Neural crest cell (in vitro differentiated cells): ENCODE measurements around the gene MT2A. TPM values are rescaled to one million over a fixed set of nuclear protein-coding genes. Genes with fewer than 3 reads are reported as not detected.

Experiments
- DNase-seq: peaks from one replicate; pipeline ENCODE4 v3.0.0; 2021; ENCODE audit warnings: low read depth, mixed read lengths, low spot score
- H3K27ac Mint-ChIP-seq: one replicate; pipeline ENCODE4 v1.8.0; 2021; ENCODE audit warnings: mild to moderate bottlenecking, mixed read lengths; ENCODE audit not compliant: unreplicated experiment
- H3K27me3 Mint-ChIP-seq: 2 replicates; pipeline ENCODE4 v1.8.0; 2021; ENCODE audit warnings: low read depth, mild to moderate bottlenecking, mixed read lengths
- H3K36me3 Mint-ChIP-seq: 2 replicates; pipeline ENCODE4 v1.8.0; 2021; ENCODE audit warnings: low read depth, mild to moderate bottlenecking, mixed read lengths
- H3K4me1 Mint-ChIP-seq: 2 replicates; pipeline ENCODE4 v1.8.0; 2021; ENCODE audit warnings: mixed read lengths
- H3K4me3 Mint-ChIP-seq: one replicate; pipeline ENCODE4 v1.8.0; 2021; ENCODE audit warnings: mild to moderate bottlenecking, mixed read lengths
- H3K9me3 Mint-ChIP-seq: 2 replicates; pipeline ENCODE4 v1.8.0; 2021; ENCODE audit warnings: mixed read lengths
- total RNA-seq: library from RNA; stranded (reverse); gene quantifications from 2 replicates; pipeline ENCODE4 v1.2.1, GENCODE V29; 2021
- TF ChIP-seq, protein P1 (sequence below): fragments of 200-600 bp; sonication (generic); conservative IDR thresholded peaks from 2 replicates; pipeline ENCODE4 v1.5.0; 2021; ENCODE audit warnings: antibody characterized with exemption, mild to moderate bottlenecking

Gene MT2A
- total RNA-seq, 1 donor from 2014 or later: 11.6 TPM

GRCh38 chr16:56629531-56629930 lies 21.1 kb downstream of the MT2A start:
- no peaks in the 10 kb centered on the region for H3K36me3 Mint-ChIP-seq
- H3K27ac Mint-ChIP-seq: no peak overlapping the region

DNA sequence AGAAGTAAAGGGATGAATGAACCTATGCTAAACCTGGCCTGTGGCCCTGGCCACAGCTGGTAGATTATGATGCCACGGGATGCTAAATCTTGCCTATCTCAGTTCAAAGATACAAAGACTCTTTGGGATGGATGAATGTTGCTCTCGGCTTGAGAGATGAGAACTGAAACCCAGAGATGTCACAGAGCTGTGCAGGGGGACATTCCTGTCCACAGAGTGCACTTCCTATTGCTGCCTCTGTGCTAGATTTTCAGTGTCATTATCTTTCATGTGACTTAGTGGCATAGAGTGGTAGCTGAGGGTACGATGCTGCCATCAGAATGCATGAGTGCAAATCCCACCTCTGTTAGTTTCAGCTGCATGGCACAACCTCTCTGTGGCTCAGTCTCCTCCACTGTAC lies 21.8 kb downstream of the MT2A start:
- Mint-ChIP-seq H3K9me3 (no peaks in the 10 kb centered on the region), H3K27me3 (peaks cover 94% of the 10 kb centered on the region), H3K4me1 (peaks cover 10% of the 10 kb centered on the region), H3K36me3 (no peaks in the 10 kb centered on the region), H3K27ac (no peak overlapping the region), H3K4me3 (peak overlapping the region; percentile 16)
- no peak for DNase-seq
- TF ChIP-seq, protein P1, sequence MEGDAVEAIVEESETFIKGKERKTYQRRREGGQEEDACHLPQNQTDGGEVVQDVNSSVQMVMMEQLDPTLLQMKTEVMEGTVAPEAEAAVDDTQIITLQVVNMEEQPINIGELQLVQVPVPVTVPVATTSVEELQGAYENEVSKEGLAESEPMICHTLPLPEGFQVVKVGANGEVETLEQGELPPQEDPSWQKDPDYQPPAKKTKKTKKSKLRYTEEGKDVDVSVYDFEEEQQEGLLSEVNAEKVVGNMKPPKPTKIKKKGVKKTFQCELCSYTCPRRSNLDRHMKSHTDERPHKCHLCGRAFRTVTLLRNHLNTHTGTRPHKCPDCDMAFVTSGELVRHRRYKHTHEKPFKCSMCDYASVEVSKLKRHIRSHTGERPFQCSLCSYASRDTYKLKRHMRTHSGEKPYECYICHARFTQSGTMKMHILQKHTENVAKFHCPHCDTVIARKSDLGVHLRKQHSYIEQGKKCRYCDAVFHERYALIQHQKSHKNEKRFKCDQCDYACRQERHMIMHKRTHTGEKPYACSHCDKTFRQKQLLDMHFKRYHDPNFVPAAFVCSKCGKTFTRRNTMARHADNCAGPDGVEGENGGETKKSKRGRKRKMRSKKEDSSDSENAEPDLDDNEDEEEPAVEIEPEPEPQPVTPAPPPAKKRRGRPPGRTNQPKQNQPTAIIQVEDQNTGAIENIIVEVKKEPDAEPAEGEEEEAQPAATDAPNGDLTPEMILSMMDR: no peak

More at GRCh38 chr16:56629531-56629930, 21.1 kb downstream of the MT2A start:
- DNase-seq: no peak
- Mint-ChIP-seq H3K27me3 (peaks cover 94% of the 10 kb centered on the region), H3K4me3 (no peak overlapping the region), H3K4me1 (peaks cover 15% of the 10 kb centered on the region), H3K9me3 (no peaks in the 10 kb centered on the region)
- TF ChIP-seq, protein P1: no peak

- peak overlapping the region; percentile 80 for H3K4me3 Mint-ChIP-seq
- no peaks in the 10 kb centered on the region for H3K36me3 Mint-ChIP-seq
- H3K4me1 Mint-ChIP-seq: peaks cover 4% of the 10 kb centered on the region
- H3K27me3 Mint-ChIP-seq: peaks cover 94% of the 10 kb centered on the region
- H3K27ac Mint-ChIP-seq: no peak overlapping the region
- H3K9me3 Mint-ChIP-seq: no peaks in the 10 kb centered on the region
- TF ChIP-seq, protein P1: no peak
- DNase-seq: no peak
Observed at GRCh38 chr16:56631197-56631596, 22.8 kb downstream of the MT2A start.

DNA sequence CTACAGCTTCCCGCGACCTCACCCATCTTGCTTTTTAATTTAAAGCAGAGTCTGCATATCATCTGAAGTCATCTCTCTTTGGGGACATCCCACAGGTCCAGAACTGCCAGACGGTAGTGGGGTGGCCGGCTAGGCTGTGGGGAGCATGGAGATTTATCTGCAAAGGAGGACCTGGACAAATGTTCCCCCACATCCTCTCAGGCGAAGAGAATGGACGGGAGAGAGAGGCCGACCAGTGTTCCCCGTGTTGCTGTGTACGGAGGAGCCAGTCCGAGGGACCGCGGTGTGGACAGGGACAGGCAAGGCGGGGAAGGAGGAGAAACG lies 23.4 kb downstream of the MT2A start:
- no peak overlapping the region for H3K27ac Mint-ChIP-seq
- peaks cover 4% of the 10 kb centered on the region for H3K4me1 Mint-ChIP-seq
- no peaks in the 10 kb centered on the region for H3K36me3 Mint-ChIP-seq
- H3K27me3 Mint-ChIP-seq: peaks cover 94% of the 10 kb centered on the region
- no peaks in the 10 kb centered on the region for H3K9me3 Mint-ChIP-seq
- TF ChIP-seq, protein P1: no peak
- DNase-seq: no peak
- peak overlapping the region; percentile 80 for H3K4me3 Mint-ChIP-seq

DNA sequence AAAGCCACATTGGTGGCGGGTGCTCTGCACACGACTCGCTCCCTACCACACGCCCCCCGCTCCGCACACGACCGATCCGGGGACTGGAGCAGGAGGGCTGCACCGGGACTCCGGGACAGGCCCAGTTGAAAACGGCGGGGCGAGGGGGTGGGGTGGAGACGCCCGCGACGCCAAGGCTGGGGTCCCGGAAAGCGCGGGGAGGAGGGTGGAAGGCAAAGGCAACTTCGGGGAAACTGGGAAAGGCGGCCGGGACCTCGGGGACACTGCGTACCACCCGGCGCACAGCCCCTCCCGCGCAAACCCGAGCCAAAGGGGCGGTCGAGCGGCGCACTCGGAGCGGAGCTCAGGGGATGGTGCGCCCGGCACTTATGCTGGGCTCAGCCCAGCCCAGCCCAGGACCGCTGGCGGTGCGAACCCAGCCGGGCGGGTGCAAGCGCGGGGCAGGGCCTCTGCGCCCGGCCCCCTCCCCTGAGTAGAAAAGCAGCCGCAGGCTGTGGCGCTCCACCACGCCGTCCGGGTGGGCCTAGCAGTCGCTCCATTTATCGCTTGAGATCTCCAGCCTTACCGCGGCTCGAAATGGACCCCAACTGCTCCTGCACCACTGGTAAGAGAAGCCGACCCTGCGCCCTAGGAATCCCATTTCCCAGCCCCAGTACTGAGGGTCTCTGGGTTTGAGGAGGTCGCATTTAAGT lies 23.9 kb downstream of the MT2A start, which contains the start of gene MT1M:
TSS of gene MT1M (plus strand) at position 504 of the 692 bp plus-strand sequence. CDS start at position 577, 73 bp downstream.
- Mint-ChIP-seq H3K27ac (no peak within 1 kb of the TSS), H3K27me3 (peaks cover 94% of the 10 kb centered on the region), H3K4me1 (peaks cover 4% of the 10 kb centered on the region), H3K9me3 (no peaks in the 10 kb centered on the region), H3K36me3 (no peaks in the 10 kb centered on the region), H3K4me3 (peak within 1 kb of the TSS; percentile 80)
- DNase-seq: no peak
- TF ChIP-seq, protein P1: no peak
